WTC11 (cell line): ENCODE data around the gene PHLDB3.

Experiments
- CBFB ChIP-seq: sonication (generic); formaldehyde crosslinking; IDR thresholded peaks from 2 replicates; pipeline ENCODE4 v1.8.1; 2022; ENCODE audit warnings: mild to moderate bottlenecking, low read depth, missing genetic modification reagents
- FOXP1 ChIP-seq: sonication (generic); formaldehyde crosslinking; IDR thresholded peaks from 2 replicates; pipeline ENCODE4 v1.8.0; 2022; ENCODE audit warnings: missing genetic modification reagents, mild to moderate bottlenecking, moderate library complexity, borderline replicate concordance
- MYBL2 ChIP-seq: sonication (generic); formaldehyde crosslinking; IDR thresholded peaks from 2 replicates; pipeline ENCODE4 v1.8.1; 2023; ENCODE audit warnings: mild to moderate bottlenecking, moderate library complexity, missing genetic modification reagents
- NFYB ChIP-seq: sonication (generic); formaldehyde crosslinking; conservative IDR thresholded peaks from 2 replicates; pipeline ENCODE4 v1.8.0; 2022; ENCODE audit warnings: low read depth, missing genetic modification reagents
- NR1H2 ChIP-seq: sonication (generic); formaldehyde crosslinking; IDR thresholded peaks from 2 replicates; pipeline ENCODE4 v1.9.0; 2021; ENCODE audit warnings: mild to moderate bottlenecking, moderate library complexity, missing genetic modification reagents
- TF ChIP-seq, protein P1 (sequence below): fragments of 200-600 bp; IDR thresholded peaks from 2 replicates; pipeline ENCODE4 v1.8.0; 2022; ENCODE audit warnings: antibody characterized with exemption
- TF ChIP-seq, protein P2 (sequence below): sonication (generic); formaldehyde crosslinking; IDR thresholded peaks from 2 replicates; pipeline ENCODE4 v1.8.0; 2023; ENCODE audit warnings: missing genetic modification reagents, mild to moderate bottlenecking, borderline replicate concordance
- TF ChIP-seq, protein P3 (sequence below): sonication (generic); formaldehyde crosslinking; IDR thresholded peaks from 2 replicates; pipeline ENCODE4 v1.8.1; 2023; ENCODE audit warnings: mild to moderate bottlenecking, moderate library complexity, missing genetic modification reagents
- TF ChIP-seq, protein P4 (sequence below): sonication (generic); formaldehyde crosslinking; IDR thresholded peaks from 2 replicates; pipeline ENCODE4 v1.8.1; 2023; ENCODE audit warnings: mild to moderate bottlenecking, missing genetic modification reagents, borderline replicate concordance

DNA sequence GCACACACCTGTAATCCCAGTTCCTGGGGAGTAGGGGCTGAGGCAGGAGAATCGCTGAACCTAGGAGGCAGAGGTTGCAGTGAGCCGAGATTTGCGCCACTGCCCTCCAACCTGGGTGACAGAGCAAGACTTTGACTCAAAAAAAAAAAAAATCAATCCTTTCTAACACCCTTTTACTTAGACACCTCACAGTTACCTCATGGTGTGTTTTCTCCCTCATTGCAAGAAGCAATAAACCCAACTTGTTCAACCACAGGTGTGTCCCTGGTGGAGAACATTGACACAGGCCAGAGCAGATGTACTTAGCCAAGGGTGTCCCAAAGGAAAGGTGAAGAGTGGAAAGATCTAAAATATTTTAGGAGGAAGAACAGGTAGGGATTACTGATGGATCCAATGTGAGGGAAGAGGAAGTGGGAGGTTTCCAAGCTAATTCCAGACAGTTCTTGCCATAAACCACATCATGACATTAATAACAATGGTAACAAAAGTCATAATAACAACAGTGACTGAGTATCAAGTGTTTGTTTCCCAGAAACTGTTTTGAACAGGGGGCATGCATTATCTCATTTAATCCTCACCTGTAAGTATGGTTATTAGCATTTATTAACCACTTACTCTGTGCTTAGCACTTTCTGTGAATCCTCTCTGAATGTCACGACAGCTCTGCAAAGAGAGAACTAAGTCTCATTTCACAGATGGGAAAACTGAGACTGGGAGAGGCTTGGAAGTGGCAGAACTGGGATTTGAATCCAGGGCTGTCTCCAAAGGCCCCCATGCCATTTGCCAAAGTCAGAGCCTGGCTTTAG is 36.0 kb downstream of the PHLDB3 start:
- TF ChIP-seq, protein P1, sequence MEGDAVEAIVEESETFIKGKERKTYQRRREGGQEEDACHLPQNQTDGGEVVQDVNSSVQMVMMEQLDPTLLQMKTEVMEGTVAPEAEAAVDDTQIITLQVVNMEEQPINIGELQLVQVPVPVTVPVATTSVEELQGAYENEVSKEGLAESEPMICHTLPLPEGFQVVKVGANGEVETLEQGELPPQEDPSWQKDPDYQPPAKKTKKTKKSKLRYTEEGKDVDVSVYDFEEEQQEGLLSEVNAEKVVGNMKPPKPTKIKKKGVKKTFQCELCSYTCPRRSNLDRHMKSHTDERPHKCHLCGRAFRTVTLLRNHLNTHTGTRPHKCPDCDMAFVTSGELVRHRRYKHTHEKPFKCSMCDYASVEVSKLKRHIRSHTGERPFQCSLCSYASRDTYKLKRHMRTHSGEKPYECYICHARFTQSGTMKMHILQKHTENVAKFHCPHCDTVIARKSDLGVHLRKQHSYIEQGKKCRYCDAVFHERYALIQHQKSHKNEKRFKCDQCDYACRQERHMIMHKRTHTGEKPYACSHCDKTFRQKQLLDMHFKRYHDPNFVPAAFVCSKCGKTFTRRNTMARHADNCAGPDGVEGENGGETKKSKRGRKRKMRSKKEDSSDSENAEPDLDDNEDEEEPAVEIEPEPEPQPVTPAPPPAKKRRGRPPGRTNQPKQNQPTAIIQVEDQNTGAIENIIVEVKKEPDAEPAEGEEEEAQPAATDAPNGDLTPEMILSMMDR = no peak
- no peak for TF ChIP-seq NR1H2
- TF ChIP-seq, protein P2, sequence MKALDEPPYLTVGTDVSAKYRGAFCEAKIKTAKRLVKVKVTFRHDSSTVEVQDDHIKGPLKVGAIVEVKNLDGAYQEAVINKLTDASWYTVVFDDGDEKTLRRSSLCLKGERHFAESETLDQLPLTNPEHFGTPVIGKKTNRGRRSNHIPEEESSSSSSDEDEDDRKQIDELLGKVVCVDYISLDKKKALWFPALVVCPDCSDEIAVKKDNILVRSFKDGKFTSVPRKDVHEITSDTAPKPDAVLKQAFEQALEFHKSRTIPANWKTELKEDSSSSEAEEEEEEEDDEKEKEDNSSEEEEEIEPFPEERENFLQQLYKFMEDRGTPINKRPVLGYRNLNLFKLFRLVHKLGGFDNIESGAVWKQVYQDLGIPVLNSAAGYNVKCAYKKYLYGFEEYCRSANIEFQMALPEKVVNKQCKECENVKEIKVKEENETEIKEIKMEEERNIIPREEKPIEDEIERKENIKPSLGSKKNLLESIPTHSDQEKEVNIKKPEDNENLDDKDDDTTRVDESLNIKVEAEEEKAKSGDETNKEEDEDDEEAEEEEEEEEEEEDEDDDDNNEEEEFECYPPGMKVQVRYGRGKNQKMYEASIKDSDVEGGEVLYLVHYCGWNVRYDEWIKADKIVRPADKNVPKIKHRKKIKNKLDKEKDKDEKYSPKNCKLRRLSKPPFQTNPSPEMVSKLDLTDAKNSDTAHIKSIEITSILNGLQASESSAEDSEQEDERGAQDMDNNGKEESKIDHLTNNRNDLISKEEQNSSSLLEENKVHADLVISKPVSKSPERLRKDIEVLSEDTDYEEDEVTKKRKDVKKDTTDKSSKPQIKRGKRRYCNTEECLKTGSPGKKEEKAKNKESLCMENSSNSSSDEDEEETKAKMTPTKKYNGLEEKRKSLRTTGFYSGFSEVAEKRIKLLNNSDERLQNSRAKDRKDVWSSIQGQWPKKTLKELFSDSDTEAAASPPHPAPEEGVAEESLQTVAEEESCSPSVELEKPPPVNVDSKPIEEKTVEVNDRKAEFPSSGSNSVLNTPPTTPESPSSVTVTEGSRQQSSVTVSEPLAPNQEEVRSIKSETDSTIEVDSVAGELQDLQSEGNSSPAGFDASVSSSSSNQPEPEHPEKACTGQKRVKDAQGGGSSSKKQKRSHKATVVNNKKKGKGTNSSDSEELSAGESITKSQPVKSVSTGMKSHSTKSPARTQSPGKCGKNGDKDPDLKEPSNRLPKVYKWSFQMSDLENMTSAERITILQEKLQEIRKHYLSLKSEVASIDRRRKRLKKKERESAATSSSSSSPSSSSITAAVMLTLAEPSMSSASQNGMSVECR (CRISPR knock-in tag) = no peak
- no peak for TF ChIP-seq MYBL2 (CRISPR knock-in tag)
- no peak for TF ChIP-seq NFYB (CRISPR knock-in tag)
- TF ChIP-seq, protein P3, sequence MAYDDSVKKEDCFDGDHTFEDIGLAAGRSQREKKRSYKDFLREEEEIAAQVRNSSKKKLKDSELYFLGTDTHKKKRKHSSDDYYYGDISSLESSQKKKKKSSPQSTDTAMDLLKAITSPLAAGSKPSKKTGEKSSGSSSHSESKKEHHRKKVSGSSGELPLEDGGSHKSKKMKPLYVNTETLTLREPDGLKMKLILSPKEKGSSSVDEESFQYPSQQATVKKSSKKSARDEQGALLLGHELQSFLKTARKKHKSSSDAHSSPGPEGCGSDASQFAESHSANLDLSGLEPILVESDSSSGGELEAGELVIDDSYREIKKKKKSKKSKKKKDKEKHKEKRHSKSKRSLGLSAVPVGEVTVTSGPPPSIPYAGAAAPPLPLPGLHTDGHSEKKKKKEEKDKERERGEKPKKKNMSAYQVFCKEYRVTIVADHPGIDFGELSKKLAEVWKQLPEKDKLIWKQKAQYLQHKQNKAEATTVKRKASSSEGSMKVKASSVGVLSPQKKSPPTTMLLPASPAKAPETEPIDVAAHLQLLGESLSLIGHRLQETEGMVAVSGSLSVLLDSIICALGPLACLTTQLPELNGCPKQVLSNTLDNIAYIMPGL = no peak
- TF ChIP-seq FOXP1 (CRISPR knock-in tag) = no peak
- TF ChIP-seq, protein P4, sequence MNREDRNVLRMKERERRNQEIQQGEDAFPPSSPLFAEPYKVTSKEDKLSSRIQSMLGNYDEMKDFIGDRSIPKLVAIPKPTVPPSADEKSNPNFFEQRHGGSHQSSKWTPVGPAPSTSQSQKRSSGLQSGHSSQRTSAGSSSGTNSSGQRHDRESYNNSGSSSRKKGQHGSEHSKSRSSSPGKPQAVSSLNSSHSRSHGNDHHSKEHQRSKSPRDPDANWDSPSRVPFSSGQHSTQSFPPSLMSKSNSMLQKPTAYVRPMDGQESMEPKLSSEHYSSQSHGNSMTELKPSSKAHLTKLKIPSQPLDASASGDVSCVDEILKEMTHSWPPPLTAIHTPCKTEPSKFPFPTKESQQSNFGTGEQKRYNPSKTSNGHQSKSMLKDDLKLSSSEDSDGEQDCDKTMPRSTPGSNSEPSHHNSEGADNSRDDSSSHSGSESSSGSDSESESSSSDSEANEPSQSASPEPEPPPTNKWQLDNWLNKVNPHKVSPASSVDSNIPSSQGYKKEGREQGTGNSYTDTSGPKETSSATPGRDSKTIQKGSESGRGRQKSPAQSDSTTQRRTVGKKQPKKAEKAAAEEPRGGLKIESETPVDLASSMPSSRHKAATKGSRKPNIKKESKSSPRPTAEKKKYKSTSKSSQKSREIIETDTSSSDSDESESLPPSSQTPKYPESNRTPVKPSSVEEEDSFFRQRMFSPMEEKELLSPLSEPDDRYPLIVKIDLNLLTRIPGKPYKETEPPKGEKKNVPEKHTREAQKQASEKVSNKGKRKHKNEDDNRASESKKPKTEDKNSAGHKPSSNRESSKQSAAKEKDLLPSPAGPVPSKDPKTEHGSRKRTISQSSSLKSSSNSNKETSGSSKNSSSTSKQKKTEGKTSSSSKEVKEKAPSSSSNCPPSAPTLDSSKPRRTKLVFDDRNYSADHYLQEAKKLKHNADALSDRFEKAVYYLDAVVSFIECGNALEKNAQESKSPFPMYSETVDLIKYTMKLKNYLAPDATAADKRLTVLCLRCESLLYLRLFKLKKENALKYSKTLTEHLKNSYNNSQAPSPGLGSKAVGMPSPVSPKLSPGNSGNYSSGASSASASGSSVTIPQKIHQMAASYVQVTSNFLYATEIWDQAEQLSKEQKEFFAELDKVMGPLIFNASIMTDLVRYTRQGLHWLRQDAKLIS (CRISPR knock-in tag) = no peak
- no peak for TF ChIP-seq CBFB
